T-helper 1 cell treated with Interleukin-12 subunit alpha and Interleukin-12 subunit beta and Interleukin-4 antibody, amounts not matched to agents 30 μg/mL and 1 μg/mL, for 36 hours (primary cell): ENCODE measurements around the gene ESR2.
"Not testable (repeated sequence)": the region's sequence is repeated elsewhere in the genome, so short reads cannot be mapped to it uniquely, and the experiment has no call there.

Experiments
- H3K27ac Mint-ChIP-seq: one replicate; pipeline ENCODE4 v1.8.0; 2021; ENCODE audit warnings: mild to moderate bottlenecking, mixed read lengths
- H3K27me3 Mint-ChIP-seq: one replicate; pipeline ENCODE4 v1.8.0; 2021; ENCODE audit warnings: low read depth, mixed read lengths
- H3K36me3 Mint-ChIP-seq: one replicate; pipeline ENCODE4 v1.8.0; 2021; ENCODE audit warnings: low read depth, mixed read lengths
- H3K4me1 Mint-ChIP-seq: one replicate; pipeline ENCODE4 v1.8.0; 2021; ENCODE audit warnings: low read depth, mixed read lengths
- H3K4me3 Mint-ChIP-seq: one replicate; pipeline ENCODE4 v1.8.0; 2021; ENCODE audit warnings: mild to moderate bottlenecking, moderate library complexity, mixed read lengths
- H3K9me3 Mint-ChIP-seq: one replicate; pipeline ENCODE4 v1.8.0; 2021; ENCODE audit warnings: mixed read lengths

Gene ESR2

GRCh38 chr14:64220466-64220865, 73.7 kb downstream of the ESR2 start:
- Mint-ChIP-seq H3K4me1 (no peaks in the 10 kb centered on the region), H3K9me3 (no peaks in the 10 kb centered on the region), H3K27ac (no peak overlapping the region), H3K27me3 (no peaks in the 10 kb centered on the region), H3K4me3 (no peak overlapping the region), H3K36me3 (peaks cover 50% of the 10 kb centered on the region)

GRCh38 chr14:64220056-64220455, 74.1 kb downstream of the ESR2 start:
- no peak overlapping the region for H3K27ac Mint-ChIP-seq
- H3K4me1 Mint-ChIP-seq, result no peaks in the 10 kb centered on the region
- no peaks in the 10 kb centered on the region for H3K27me3 Mint-ChIP-seq
- no peaks in the 10 kb centered on the region for H3K9me3 Mint-ChIP-seq
- H3K4me3 Mint-ChIP-seq, result no peak overlapping the region
- peaks cover 51% of the 10 kb centered on the region for H3K36me3 Mint-ChIP-seq

DNA sequence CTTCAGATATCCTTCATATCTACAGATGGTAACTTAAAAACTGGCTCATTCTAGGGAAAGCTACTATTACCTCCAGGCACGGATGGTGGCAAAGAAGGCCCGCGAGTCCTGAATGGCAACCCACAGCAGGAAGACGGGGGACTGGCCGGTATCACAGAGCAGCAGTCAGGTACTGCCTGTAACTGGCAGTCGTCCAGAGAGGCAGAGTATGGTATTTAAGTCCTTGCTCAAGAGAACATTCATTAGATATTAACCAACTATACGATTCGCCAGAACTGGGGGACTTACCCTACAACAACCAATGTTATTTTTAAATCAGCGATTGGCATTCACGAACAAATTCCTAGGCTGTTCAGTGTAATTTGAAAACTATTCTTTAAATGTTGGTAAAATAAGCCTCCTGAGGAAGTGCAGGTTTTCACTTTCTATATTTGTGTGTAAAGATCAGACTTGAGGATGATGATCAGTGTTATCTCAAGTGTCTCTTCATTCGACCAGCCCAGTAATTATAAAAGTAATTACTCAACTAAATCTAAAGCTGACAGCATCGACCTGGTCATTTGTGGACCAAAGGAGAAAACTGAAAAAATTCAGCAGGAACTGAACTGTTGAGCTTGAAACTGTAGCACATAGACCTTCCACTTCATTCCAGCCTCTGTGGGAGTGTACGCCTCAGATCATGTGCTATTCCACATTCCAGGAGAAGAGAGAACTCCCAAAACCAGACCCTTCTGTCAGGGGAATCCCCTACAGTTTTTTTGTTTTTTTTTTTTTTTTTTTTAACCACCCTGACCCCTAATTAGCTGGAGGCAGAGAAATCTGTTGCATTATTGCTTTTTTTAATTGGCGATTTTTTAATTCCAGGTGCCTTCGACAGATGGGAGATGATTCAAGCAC, 75.6 kb downstream of the ESR2 start:
- Mint-ChIP-seq H3K4me1 (no peaks in the 10 kb centered on the region), H3K9me3 (no peaks in the 10 kb centered on the region), H3K36me3 (peaks cover 50% of the 10 kb centered on the region), H3K4me3 (no peak overlapping the region), H3K27ac (no peak overlapping the region), H3K27me3 (no peaks in the 10 kb centered on the region)

DNA sequence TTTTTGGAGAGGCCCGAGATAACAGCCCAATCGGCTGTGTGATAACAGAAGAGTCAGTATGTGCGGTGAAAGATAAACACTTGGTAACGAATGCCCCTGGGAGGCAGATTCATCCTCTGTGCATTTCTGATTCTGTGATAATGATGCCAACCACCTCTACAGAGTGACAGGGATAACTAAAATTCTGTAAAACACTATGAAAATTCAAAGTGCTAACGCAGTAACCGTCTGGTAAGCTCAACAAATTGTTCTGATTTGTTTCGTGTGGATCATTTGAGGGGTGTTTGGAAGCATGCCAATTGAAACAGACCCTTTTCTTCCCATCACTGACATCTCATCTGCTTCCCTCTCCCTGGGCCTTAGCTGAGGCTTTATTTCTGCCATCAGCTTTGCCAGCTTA, 76.3 kb downstream of the ESR2 start:
- Mint-ChIP-seq H3K27ac (no peak overlapping the region), H3K9me3 (no peaks in the 10 kb centered on the region), H3K27me3 (no peaks in the 10 kb centered on the region), H3K36me3 (peaks cover 44% of the 10 kb centered on the region), H3K4me1 (no peaks in the 10 kb centered on the region), H3K4me3 (no peak overlapping the region)

- Mint-ChIP-seq H3K36me3 (peaks cover 46% of the 10 kb centered on the region), H3K27ac (no peak overlapping the region), H3K9me3 (no peaks in the 10 kb centered on the region), H3K4me3 (no peak overlapping the region), H3K4me1 (no peaks in the 10 kb centered on the region), H3K27me3 (no peaks in the 10 kb centered on the region)
Observed at GRCh38 chr14:64217308-64217707, 76.9 kb downstream of the ESR2 start.

GRCh38 chr14:64215978-64216377, 78.2 kb downstream of the ESR2 start:
- no peaks in the 10 kb centered on the region for H3K9me3 Mint-ChIP-seq
- H3K4me3 Mint-ChIP-seq, result no peak overlapping the region
- no peaks in the 10 kb centered on the region for H3K4me1 Mint-ChIP-seq

DNA sequence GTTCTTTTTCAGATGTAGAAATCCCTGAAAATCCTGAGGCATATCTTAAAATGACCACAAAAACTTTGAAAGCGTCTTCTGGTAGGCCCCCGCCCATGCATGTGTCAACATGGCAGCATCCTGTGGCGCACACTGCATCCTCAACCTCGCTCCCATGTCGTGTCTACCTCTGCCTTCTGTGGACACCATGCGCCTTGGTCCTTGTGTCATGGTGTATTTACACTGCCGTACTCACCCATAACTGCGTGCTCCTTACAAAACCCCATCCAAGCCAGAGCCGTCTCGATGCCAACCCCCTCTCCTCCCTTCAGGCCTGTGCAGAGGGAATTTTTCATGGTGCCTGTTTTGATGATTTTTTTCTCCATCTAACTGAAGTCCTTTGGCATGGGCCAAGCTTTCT, 78.9 kb downstream of the ESR2 start:
- no peaks in the 10 kb centered on the region for H3K9me3 Mint-ChIP-seq
- no peaks in the 10 kb centered on the region for H3K27me3 Mint-ChIP-seq
- H3K36me3 Mint-ChIP-seq, result peaks cover 46% of the 10 kb centered on the region
- H3K4me3 Mint-ChIP-seq, result no peak overlapping the region
- H3K27ac Mint-ChIP-seq, result no peak overlapping the region
- peaks cover 4% of the 10 kb centered on the region for H3K4me1 Mint-ChIP-seq

More at GRCh38 chr14:64215978-64216377, 78.2 kb downstream of the ESR2 start:
- H3K36me3 Mint-ChIP-seq, result peaks cover 48% of the 10 kb centered on the region
- no peaks in the 10 kb centered on the region for H3K27me3 Mint-ChIP-seq
- no peak overlapping the region for H3K27ac Mint-ChIP-seq

- Mint-ChIP-seq H3K4me3 (no peak overlapping the region), H3K27ac (no peak overlapping the region), H3K4me1 (peaks cover 4% of the 10 kb centered on the region), H3K9me3 (no peaks in the 10 kb centered on the region), H3K36me3 (peaks cover 41% of the 10 kb centered on the region), H3K27me3 (no peaks in the 10 kb centered on the region)
Observed at GRCh38 chr14:64213853-64214570, 80.2 kb downstream of the ESR2 start.

- H3K36me3 Mint-ChIP-seq, result peaks cover 38% of the 10 kb centered on the region
- no peaks in the 10 kb centered on the region for H3K27me3 Mint-ChIP-seq
- no peak overlapping the region for H3K4me3 Mint-ChIP-seq
- peaks cover 4% of the 10 kb centered on the region for H3K4me1 Mint-ChIP-seq
- H3K27ac Mint-ChIP-seq, result no peak overlapping the region
- H3K9me3 Mint-ChIP-seq, result no peaks in the 10 kb centered on the region
Observed at GRCh38 chr14:64213086-64213485, 81.1 kb downstream of the ESR2 start.

GRCh38 chr14:64212666-64213065, 81.5 kb downstream of the ESR2 start:
- Mint-ChIP-seq H3K27ac (no peak overlapping the region), H3K36me3 (peaks cover 36% of the 10 kb centered on the region), H3K27me3 (no peaks in the 10 kb centered on the region), H3K4me3 (no peak overlapping the region), H3K9me3 (no peaks in the 10 kb centered on the region), H3K4me1 (peaks cover 4% of the 10 kb centered on the region)

- not testable (repeated sequence) for H3K9me3 Mint-ChIP-seq
Observed at GRCh38 chr14:64210912-64211311, 83.3 kb downstream of the ESR2 start.

GRCh38 chr14:64210216-64210615, 84.0 kb downstream of the ESR2 start:
- Mint-ChIP-seq H3K27ac (no peak overlapping the region), H3K4me1 (peaks cover 4% of the 10 kb centered on the region), H3K27me3 (no peaks in the 10 kb centered on the region), H3K4me3 (no peak overlapping the region), H3K36me3 (peaks cover 21% of the 10 kb centered on the region), H3K9me3 (no peaks in the 10 kb centered on the region)

More at GRCh38 chr14:64210912-64211311, 83.3 kb downstream of the ESR2 start:
- not testable (repeated sequence) for H3K4me3 Mint-ChIP-seq, H3K27me3 Mint-ChIP-seq, H3K27ac Mint-ChIP-seq, H3K4me1 Mint-ChIP-seq
- peaks cover 26% of the 10 kb centered on the region for H3K36me3 Mint-ChIP-seq

DNA sequence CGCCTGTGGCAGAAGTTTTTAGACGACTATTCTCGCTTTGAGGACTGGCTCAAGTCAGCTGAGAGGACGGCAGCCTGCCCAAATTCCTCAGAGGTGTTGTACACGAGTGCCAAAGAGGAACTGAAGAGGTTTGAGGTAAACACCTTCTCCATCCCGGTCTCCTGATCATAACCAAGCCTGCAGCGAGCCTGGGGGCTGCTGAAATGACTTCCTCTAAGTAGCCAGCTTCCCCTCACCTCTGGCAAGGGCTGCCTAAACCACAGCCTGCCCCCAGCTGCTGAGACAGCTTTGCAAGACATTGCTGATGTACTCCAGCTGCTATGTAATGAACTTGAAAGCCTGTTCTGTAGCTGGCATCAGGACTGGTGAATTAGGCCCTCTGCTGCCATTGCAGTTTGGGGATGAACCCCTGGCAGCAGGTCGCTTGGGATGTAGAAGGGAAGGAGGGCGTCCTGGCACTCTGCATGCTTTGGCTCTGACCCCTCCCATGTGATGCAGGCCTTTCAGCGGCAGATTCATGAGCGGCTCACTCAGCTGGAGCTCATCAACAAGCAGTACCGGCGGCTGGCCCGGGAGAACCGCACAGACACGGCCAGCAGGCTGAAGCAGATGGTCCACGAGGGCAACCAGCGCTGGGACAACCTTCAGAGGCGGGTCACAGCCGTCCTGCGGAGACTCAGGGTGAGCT, 84.6 kb downstream of the ESR2 start:
- Mint-ChIP-seq H3K36me3 (peaks cover 24% of the 10 kb centered on the region), H3K27me3 (no peaks in the 10 kb centered on the region), H3K9me3 (no peaks in the 10 kb centered on the region), H3K4me3 (no peak overlapping the region), H3K27ac (no peak overlapping the region), H3K4me1 (peaks cover 4% of the 10 kb centered on the region)

DNA sequence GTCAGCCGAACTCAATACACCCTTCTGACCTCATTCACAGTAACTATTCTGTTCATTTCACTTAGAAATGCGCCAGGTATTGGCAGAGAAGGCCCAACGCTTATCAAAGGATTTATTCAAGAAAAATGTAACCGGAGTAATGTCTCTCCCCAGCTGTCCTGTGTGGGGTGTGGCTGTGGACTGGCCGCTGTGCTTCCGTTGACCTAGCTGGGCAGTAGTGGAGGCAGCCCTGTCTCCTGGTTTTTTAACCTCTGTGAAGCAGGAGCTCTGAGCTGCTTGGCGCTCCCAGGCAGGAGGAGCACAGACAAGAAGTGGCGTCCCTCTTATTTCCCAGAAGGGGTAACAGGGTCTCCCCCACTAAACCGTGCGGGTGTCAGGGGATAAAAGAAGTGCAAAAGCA, 85.2 kb downstream of the ESR2 start:
- no peak overlapping the region for H3K27ac Mint-ChIP-seq
- no peaks in the 10 kb centered on the region for H3K27me3 Mint-ChIP-seq

More for the DNA sequence above, 85.2 kb downstream of the ESR2 start:
- peaks cover 4% of the 10 kb centered on the region for H3K4me1 Mint-ChIP-seq
- peaks cover 24% of the 10 kb centered on the region for H3K36me3 Mint-ChIP-seq
- H3K4me3 Mint-ChIP-seq, result no peak overlapping the region
- H3K9me3 Mint-ChIP-seq, result no peaks in the 10 kb centered on the region
